Activated CD8-positive, alpha-beta memory T cell treated with anti-CD3 and anti-CD28 coated beads for 48 hours (primary cell): ENCODE data around the gene FAM216B.
"Not testable (repeated sequence)": the region's sequence is repeated elsewhere in the genome, so short reads cannot be mapped to it uniquely, and the experiment has no call there.

Source experiments
- DNase-seq, 3 experiments: peaks; one replicate each; pipeline ENCODE4 v3.0.0-alpha.2; 2020; ENCODE audit warnings: low read depth in 2 of 3, low spot score in 2 of 3

The FAM216B gene

DNA sequence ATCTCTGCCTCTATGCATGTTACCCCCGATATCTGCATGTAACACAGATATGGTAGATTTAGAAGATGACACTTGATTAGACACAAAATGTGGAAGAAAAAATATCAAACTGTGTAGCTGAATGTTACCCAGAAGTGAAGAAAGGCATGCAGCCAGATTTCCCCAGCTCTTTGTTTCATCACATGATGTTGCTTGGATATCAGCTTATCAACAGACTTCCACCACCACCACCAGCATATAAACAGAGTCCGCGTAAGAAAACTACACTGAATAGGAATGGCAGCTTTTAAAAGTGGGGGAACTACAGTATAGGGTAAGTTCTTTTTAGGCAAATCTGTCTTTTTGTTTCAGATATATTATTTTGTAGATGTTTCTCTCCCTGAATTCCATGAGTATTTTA lies at the start of gene FAM216B:
Gene FAM216B (plus strand): TSS at position 233 of the 400 bp plus-strand sequence. CDS start 2,484 bp downstream, outside the sequence.
- DNase-seq = no peak

DNA sequence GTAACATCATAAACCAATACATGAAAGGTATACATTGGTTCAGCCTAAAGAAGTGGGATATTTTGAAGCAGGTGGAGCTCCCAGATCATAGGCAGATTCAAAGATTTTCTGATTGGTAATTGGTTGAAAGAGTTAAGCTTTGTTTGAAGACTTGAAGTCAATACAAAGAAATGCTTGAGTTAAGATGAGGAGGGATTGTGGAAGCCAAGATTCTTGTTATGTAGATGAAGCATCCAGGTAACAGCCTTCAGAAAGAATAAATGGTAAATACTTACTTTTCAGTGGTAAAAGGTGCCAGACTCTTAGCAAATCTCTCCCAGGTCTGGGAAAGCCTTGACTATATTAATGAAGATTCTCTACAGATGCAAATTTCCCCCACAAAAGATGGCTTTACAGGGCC lies 49.3 kb upstream of the FAM216B start:
- DNase-seq = no peak

DNA sequence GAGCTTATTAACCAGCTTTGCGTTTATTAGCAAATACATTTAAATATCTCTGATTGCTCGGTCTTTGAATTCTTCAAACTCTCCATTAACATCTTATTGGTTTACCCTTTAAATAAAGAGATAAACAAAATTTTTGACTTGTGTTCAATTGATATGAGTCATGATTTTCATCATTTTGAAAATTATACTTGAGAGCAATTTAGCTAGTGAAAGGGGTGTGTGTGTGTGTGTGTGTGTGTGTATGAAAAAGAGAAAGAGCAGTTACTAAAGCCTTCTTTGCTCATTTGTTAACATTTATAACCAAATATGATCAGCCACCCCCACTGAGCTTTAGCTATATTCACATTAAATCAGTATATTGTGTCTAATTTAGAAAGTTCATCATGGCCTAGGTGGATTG lies 48.3 kb upstream of the FAM216B start:
- no peak for DNase-seq

DNA sequence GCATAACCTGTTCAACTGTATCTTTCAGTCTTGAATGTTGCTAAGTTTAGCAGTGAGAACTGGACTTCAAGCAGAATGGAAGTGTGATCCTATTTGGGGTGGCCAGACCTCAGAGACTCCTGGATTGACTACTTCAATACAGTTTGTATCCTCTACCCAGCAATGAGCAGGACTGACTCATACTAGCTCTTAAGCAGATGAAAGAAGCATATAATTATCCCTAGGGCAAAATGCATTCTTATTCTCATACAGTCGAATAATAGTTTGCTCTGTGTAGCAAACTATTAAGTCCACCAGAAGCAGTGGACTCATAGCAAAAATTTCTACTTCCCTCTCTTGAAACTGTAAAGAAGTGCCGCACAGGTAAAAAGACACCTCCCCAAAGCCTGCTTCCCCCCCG lies 46.4 kb upstream of the FAM216B start:
- no peak for DNase-seq

DNA sequence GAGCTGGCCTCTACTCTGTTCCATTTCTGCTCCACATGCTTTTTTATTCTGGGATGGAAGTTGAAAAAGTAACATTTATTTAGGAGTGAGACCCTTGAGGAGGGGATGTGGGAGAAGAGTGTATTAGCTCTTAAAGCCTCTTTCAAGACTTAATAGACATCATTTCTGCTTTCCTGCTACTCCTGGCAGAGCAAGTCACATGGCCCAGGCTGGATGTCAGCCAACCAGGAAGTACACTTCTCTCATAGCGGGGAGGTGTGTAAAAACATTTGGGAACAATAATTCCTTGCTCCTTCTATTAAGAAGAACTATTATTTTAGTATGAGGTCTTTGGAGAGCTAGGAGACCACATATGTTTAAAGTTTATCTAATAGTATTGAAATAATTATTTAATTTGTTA lies 40.6 kb upstream of the FAM216B start:
- no peak for DNase-seq

DNA sequence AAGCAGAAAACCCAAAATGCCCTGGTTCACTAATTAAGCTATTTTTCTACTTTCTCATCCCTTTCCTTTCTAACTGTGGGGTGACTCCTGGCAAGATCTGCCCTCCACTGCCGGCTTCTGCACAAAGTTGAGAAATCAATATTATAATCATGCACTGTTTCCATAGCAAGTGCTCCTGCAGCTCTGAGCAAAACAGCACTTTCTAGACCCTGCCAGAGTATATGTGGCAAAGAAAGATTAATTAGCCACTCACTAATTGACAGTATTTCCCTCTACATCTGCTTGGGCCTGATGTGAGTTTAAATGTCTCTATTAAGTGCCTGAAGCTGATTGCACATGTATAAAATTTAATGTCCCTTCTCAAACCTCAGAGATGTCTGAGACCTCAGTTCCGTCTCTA lies 39.5 kb upstream of the FAM216B start:
- DNase-seq = no peak

DNA sequence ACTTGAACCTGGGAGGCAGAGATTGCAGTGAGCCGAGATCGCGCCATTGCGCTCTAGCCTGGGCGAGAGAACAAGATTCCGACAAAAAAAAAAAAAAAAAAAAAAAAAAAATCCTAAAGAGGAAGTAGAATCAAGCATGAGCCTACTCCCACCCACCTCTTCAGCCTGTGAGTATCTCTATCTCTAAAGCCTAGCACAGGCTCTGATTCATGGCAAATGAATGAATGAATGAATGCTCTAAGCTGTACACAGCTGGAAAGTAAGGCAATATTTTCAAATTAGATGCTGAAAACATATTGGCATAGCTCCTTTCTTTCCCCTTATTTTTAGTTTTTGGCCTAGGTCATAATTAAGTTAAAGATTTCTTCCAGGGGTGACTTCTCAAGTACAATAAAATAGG lies 35.7 kb upstream of the FAM216B start:
- no peak for DNase-seq

DNA sequence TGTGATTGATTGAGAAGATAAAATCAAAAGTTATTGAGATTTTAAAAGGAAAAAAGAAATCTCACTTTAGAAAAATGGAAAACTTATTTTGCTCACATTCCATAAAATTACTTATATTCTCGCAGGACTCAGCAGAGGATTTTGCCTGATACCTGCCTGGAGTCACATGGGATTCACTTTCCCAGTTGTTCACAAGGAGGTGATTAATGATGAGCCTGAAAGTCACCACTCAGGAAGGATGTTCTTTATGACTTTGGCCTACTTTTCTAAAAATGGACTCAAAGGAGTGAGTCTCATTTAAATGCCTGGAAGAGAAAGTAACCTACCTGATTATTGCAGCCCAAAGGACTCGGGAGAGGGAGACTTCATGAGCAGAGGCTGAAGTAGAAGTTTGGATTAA lies 34.5 kb upstream of the FAM216B start:
- DNase-seq = no peak

DNA sequence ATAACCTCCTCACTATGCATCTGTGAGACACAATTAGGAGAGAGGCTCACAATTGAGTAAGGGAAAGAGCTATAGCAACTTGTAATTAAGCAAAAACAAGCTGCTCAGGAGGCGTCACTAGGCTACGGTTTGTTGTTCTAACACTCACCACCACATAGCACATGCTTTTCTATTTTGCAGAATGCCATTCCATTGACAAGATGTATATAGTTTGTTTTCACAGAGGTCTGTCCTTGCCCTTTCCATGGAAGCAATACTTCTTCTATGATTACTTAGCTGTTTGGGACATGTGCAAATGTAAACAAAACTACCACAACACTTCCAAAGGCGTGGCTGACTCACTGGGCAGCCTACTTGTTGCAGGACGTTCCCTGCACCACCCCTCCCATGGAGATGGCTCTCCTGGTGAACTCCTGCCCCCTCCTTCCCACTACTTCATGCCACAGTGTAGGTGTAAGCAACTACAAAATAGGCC lies 33.9 kb upstream of the FAM216B start:
- no peak for DNase-seq

DNA sequence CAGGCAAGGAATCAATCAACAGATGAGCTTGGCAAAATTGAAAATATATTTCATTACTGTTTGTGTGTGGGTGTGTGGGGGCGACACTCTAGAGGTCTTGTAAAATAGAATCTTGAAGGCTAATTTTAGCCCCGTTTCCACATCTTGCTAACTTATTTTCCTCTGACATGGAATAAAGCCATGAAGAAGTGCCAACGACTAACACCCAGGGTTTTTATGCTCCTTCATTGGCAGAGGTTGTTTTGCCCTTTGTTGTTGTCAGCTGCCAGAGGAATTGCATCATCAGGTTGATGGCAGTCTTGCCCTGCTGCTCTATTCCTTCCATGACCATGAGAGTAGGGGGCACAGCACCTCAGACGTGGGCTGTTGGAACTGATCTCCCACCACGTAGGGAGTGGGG lies 30.6 kb upstream of the FAM216B start:
- no peak for DNase-seq

DNA sequence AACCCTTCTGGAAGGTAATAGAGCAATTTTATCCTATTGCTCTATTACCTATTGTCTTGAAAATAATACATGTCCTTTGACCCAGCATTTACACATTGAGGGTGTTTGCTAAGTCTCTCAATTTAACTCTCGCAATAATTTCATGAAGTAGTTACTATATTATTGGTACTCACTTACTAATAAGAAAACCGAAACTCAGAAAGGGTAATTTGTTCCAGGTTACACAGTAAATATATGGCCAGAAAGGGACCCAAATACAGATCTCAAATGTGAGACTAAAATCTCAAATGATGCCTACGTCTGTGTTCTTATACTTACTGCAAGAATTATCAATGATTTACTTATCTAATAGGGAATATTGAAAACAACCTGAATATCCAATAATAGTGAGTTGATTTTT lies 29.7 kb upstream of the FAM216B start:
- DNase-seq = no peak

DNA sequence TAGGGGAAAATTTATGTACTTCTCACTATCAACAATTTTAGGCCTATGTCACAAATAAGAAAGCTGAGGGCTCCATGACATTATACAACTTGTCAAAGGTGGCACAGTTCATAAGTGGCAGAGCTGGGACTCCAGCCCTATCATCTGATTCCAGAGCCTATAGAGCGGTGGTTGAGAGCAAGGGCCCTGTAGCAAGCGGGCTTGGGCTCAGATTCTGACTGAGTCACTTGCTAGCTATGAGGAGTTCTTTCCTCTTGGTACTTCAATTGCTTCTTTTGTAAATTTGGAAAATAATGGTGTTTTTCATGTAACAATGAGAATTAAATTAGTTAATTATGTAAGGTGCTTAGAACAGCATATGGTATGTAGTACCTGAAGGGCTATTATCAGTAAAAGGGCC lies 28.7 kb upstream of the FAM216B start:
- DNase-seq = no peak

DNA sequence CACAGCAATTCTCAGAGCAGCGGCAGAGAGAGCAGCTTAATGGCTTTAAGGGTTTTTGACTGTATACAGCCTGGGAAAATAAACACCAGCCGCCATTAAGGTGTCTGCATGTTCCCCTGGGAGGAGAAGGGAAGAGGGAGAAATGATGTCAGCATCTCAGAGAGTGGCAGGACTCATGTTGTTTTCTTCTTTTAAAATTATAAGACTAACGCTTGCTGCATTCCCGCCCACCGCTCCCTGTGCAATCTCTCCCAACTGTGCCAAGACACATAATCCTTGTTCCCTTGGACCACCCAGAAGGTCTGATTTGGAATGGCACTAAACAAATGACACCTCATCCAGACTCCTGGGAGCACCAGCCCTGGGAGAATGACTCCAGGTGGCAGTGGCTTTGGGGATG lies 27.7 kb upstream of the FAM216B start:
- DNase-seq = no peak

DNA sequence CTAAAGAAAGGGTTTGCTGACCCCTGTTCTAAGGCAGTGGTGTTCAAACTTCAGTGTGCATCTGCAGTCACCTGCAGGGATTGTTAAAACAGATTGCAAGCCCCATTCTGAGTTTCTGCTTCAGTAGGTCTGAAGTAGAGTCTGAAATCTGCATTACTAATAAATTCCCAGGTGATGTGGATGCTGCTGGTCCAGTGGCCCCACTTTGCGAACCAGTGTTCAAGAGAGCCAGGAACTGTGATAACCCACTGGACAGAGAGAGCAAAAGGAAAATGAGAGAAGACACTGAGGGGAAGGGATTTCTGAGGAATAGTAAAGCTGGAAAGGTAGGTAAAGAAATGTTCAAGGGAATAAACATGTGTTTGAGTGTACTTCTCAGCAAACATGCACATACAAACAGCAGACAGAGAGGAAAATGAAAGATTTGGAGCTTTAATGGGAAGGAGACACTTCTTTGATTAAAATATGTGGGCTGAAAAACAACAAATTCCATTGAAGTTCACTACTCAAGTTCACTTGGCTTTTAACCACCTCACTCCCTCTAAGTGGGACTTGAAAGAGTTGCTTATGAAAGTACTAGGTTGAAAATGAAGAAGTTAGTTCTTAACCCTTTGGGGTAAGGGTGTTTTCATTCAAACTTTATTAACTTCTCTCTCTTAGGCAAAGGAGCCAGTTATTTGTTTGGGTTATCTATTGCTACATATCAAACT lies 26.4 kb upstream of the FAM216B start:
- no peak for DNase-seq

DNA sequence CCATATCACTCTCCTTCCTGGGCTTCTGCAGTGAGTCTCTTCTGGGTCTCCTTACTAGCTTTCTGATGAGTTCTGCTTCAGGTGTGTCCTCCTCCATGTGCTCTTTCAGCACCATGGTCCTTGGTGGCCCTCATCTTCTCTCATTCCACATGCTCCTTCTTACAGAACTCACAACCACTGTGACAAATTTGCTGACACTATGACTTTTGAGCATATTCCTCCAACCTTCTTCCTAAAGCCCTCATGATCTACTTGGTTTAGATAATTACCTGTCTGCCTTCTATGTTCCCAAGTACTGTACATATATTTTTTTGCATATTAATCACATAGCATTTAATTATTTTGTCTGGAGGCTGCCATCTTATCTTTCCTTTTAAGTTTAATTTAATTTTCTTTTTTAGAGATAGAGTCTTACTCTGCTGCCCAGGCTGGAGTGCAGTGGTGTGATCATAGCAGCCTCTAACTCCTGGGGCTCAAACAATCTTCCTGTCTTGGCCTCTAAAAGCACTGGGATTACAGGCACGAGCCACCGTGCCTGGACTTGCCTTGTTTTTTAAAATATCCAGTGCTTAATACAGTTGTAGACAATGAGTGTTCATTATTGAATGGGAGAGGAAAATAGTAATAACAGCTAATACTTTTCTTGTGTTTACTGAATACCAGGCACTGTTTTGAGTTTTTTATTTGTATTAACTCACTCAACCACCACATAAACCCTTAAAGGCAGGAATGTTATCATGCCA lies 23.5 kb upstream of the FAM216B start:
- DNase-seq = no peak

DNA sequence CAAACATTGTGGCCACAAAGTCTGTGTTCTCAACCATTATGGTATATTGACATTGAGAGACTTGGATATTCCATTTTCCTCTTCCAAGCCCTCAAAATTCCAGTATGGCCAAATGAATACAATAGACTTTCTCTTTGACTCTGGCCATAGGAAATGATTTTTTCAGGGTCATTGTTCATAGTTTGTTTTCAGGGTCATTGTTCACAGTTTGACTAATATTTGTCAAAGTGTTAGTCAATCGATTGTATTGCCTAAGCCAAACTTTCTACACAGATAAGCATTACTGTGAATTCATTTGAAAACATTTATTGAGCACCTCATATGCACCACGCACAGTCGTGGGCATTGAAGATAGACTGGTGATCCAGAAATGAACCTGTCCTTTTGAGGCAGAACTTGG lies 22.9 kb upstream of the FAM216B start:
- no peak for DNase-seq

DNA sequence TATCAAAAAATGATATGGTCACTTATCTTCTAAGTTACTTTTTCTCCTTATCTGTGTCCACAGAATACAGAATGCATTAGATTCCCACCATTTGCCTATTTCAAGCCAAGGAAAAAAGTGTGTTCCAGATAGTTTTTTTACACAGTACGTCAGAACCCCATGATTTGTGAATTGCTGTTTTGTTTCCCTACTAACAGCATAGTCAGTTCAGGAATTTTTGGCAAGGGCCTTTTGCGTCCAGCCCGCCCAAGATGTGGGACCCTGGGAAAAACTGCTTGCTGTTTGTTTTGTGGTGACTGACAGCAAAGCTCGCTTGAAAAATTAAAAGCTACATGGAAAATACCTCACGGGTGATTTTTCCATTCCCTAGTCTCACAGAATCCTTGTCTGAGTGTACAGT lies 20.4 kb upstream of the FAM216B start:
- DNase-seq = no peak

DNA sequence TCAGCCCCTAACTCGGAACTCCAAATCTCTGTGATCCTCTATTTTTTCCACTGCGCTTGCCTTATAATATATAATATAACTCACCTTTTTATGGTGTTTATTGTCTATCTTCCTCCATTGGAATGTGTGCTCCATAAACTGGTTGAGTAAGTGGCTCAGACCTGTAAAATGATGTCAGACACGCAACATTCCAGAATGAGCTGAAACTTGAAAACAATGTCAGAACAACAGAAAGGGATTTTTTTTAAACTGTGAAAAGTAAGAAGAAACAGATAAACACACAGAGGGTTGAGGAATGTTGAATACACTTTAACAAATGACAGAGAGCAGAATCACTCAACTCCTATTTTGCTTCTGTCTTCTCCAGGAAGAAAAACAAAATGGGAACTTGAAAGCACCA lies 19.1 kb upstream of the FAM216B start:
- no peak for DNase-seq

DNA sequence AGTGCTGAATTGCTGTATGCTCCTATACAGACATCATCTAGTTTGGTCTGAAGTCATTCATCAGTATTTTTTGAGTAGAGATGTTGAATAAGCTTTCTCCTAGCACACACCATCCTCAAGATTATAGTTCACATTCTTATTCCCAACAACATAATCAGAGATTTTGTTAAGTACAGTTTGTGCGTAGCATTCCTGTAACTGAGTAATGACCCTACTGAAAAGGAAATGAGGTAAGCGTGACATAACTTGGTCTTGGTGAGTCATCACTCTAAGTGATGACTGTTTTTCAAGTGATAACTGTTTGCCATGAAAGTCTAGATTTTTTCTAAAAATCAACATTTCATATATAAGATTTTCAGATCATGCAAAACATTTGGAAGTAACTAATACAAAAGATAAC lies 18.5 kb upstream of the FAM216B start:
- no peak for DNase-seq

DNA sequence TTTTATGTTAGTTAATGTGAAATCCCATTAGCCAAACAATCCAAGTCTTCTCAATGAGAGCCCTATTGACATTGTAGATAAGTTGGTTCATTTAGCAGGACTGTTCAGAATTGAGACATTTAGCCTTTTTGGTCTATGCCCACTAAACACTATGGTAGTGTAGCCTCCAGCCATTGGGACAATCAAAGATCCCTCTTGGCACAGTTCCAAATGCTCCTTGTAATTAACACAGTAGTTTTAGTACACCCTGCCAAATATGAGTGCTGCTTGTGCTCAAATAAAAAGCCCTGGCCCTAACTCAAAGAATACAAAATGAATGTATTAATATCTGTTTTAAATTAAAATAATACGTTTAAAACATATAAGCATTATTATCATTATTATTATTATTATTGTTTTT lies 15.4 kb upstream of the FAM216B start:
- DNase-seq = no peak

DNA sequence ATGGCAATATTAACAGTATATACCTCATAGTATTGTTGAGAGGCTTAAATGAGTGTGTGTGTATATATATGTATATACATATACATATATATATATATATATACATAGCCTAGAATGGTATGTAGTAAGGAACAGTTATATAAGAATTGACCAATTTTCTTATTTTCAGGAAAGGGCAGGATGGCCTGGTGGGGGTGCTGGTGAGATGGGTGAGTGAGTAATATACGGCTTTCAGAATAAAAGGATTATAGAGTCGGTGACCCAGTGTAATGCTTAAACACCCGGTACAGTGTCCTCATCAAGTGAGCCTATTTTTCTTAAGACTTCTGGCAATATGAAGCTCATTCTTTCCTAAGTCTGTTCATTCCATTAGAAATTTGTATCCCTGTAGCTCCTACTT lies 11.7 kb upstream of the FAM216B start:
- no peak for DNase-seq

DNA sequence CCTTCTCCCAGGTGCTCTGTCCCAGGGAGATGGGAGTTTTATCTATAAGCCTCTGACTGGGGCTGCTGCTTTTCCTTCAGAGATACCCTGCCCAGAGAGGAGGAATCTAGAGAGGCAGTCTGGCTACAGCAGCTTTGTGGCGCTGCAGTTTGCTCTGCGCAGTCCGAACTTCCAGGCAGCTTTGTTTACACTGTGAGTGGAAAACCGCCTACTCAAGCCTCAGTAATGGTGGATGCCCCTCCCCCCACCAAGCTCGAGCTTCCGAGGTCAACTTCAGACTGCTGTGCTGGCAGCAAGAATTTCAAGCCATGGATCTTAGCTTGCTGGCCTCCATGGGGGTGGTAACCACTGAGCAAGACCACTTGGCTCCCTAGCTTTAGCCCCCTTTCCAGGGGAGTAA lies 4.8 kb upstream of the FAM216B start:
- not testable (repeated sequence) for DNase-seq

DNA sequence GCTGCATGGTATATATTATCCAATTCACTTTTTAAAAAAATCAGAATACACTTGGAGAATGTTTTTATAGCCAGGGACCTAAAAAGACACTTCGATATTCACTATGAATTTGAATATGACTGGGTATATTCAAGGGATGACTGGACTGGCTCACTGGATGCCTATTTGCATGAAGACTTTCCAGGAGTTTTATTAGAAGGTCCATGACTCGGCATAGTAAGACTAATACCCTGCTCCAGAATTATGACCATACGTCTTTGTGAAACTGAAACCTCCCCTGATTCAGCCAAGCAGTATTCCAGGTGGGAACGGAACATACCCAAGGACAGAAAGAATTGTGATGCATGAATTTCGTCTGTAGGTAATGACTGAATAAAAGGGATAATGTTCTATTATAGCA lies 3.9 kb upstream of the FAM216B start:
- DNase-seq = no peak
